Measurements from ENCODE around the gene BAD.

GRCh38 chr11:64234647-64235379 is 49.7 kb downstream of the BAD start:
- TF ChIP-seq, protein P1, sequence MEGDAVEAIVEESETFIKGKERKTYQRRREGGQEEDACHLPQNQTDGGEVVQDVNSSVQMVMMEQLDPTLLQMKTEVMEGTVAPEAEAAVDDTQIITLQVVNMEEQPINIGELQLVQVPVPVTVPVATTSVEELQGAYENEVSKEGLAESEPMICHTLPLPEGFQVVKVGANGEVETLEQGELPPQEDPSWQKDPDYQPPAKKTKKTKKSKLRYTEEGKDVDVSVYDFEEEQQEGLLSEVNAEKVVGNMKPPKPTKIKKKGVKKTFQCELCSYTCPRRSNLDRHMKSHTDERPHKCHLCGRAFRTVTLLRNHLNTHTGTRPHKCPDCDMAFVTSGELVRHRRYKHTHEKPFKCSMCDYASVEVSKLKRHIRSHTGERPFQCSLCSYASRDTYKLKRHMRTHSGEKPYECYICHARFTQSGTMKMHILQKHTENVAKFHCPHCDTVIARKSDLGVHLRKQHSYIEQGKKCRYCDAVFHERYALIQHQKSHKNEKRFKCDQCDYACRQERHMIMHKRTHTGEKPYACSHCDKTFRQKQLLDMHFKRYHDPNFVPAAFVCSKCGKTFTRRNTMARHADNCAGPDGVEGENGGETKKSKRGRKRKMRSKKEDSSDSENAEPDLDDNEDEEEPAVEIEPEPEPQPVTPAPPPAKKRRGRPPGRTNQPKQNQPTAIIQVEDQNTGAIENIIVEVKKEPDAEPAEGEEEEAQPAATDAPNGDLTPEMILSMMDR (IDR thresholded peaks at IDR 0.05) = no peak
- no peak for TF ChIP-seq POLR2AphosphoS5 (IDR thresholded peaks at IDR 0.05)

Measured in suprapubic skin (tissue), 3 donors.